ENCODE results near the gene NOS3.
"Not testable (repeated sequence)": the region's sequence is repeated elsewhere in the genome, so short reads cannot be mapped to it uniquely, and the experiment has no call there.

Gene NOS3

GRCh38 chr7:150997817-150998216 lies 7.0 kb downstream of the NOS3 start:
- DNase-seq = no peak

DNA sequence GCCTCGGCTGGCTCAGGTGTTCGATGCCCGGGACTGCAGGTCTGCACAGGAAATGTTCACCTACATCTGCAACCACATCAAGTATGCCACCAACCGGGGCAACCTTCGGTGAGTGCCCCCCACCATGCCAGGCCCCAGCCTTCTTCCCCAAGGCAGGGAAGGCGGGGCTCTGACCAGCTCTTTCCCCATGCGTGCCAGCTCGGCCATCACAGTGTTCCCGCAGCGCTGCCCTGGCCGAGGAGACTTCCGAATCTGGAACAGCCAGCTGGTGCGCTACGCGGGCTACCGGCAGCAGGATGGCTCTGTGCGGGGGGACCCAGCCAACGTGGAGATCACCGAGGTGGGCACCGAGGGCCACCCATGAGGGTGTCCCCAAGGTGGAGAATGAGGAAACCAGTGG lies 7.5 kb downstream of the NOS3 start:
- DNase-seq = no peak

DNA sequence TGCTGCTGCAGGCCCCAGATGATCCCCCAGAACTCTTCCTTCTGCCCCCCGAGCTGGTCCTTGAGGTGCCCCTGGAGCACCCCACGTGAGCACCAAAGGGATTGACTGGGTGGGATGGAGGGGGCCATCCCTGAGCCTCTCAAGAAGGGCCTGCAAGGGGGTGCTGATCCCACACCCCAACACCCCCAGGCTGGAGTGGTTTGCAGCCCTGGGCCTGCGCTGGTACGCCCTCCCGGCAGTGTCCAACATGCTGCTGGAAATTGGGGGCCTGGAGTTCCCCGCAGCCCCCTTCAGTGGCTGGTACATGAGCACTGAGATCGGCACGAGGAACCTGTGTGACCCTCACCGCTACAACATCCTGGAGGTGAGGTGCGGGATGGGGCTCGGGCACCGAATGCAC lies 8.2 kb downstream of the NOS3 start:
- no peak for DNase-seq

- DNase-seq = no peak
Observed at GRCh38 chr7:150999497-151000230, 8.8 kb downstream of the NOS3 start.

DNA sequence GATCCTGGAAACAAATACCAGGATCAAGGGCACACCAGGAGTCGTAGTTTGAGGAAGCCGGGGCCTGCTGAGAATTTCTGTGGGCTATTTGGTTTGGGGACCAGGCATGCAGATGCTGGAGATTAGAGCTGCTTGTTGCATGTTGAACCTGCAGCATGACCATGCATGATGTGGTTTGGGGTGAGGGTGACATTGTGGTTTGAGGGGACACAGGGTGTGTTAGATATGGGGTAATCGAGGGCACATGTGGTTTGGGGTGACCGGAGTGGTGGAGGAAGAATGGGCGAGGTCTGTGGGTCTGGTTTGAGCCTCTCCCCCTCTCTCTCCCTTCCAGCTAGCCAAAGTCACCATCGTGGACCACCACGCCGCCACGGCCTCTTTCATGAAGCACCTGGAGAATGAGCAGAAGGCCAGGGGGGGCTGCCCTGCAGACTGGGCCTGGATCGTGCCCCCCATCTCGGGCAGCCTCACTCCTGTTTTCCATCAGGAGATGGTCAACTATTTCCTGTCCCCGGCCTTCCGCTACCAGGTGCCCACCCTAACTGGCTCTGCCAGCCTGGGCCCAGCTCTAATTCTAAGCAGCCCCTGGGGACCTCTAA lies 10.2 kb downstream of the NOS3 start:
- DNase-seq = no peak

- no peak for DNase-seq
Observed at GRCh38 chr7:151001546-151001945, 10.7 kb downstream of the NOS3 start.

- no peak for DNase-seq
Observed at GRCh38 chr7:151003572-151003971, 12.8 kb downstream of the NOS3 start.

- no peak for DNase-seq
Observed at GRCh38 chr7:151005566-151005965, 14.7 kb downstream of the NOS3 start.

- DNase-seq = no peak
Observed at GRCh38 chr7:151006590-151007300, 15.9 kb downstream of the NOS3 start.

- no peak for DNase-seq
Observed at GRCh38 chr7:151007469-151007898, 16.7 kb downstream of the NOS3 start.

DNA sequence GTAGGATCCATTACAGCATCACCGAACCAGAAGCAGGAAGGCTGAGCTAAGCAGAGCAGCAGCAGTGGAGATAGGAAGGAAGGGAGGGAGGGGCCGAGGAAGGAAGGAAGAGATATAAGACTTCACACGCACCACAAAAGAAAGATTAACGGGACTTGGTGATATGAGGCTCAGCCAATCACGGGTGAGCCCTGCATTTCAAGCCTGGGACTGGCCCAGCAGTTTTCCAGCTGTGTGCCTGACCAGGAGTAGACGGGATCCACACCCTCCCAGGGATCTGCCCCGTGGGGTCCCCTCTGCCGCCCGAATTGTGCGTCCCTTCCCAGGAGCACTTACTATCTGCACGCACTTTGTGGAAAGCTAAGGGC lies 17.3 kb downstream of the NOS3 start:
- no peak for DNase-seq

- peak in 13 of 58 donors; percentile 4 to 42 (median 28) for DNase-seq
Observed at GRCh38 chr7:151008511-151009323, 17.9 kb downstream of the NOS3 start.

GRCh38 chr7:151009327-151010036 lies 18.7 kb downstream of the NOS3 start:
- DNase-seq = no peak

- DNase-seq = no peak
Observed at GRCh38 chr7:151010037-151010306, 19.2 kb downstream of the NOS3 start.

- DNase-seq = no peak
Observed at GRCh38 chr7:151010307-151011096, 19.7 kb downstream of the NOS3 start.

GRCh38 chr7:151011097-151011409 lies 20.2 kb downstream of the NOS3 start:
- DNase-seq = no peak

- not testable (repeated sequence) for DNase-seq
Observed at GRCh38 chr7:151011616-151012015, 20.8 kb downstream of the NOS3 start.

- DNase-seq = no peak
Observed at GRCh38 chr7:151012031-151012692, 21.3 kb downstream of the NOS3 start.

- no peak for DNase-seq
Observed at GRCh38 chr7:151012911-151013347, 22.1 kb downstream of the NOS3 start.

- no peak for DNase-seq
Observed at GRCh38 chr7:151013356-151013732, 22.5 kb downstream of the NOS3 start.
